Measurements from ENCODE around the gene MAGI2. TPM values are rescaled to one million over a fixed set of nuclear protein-coding genes. Genes with fewer than 3 reads are reported as not detected.

Gene MAGI2
- total and polyA plus RNA-seq, 2 experiments from 2014 or later, result 10.4 to 26.4 TPM

DNA sequence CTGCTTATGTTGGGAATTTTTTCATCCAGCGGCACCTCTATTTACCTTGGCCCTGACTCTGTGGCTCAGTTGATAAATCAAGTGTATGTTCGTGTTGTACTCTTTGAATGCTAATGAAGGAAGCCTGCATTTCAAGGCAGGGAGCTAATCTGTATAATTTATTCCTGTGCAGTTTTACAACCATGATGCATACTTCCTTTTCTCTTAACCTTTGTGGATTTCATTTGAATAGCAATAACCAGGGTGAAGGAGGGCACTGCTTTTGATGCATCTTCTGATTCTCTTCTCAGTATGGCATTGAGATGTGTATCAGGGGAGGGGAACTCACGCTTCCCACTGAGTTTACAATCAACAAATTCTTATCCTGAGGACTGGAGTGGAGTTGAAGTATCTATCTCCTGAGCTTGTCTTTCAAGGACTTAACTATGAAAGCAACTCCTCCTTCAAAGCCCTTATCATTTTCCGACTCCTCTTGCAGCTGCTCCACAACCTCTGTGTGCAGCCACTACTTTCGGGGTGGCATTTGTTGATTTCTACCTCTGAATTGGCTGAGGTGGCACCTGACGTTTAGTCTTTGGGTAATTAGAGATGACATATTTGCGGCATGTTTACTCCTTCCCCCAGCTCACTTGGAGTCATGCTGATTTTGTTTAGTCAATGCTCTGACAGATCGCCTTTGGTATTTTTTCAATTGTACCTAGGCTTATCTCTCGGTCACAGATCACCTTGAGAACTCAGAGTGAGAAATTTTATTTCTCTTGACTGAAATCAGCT, 1379.7 kb downstream of the MAGI2 start (continued):
- TF ChIP-seq, protein P1, sequence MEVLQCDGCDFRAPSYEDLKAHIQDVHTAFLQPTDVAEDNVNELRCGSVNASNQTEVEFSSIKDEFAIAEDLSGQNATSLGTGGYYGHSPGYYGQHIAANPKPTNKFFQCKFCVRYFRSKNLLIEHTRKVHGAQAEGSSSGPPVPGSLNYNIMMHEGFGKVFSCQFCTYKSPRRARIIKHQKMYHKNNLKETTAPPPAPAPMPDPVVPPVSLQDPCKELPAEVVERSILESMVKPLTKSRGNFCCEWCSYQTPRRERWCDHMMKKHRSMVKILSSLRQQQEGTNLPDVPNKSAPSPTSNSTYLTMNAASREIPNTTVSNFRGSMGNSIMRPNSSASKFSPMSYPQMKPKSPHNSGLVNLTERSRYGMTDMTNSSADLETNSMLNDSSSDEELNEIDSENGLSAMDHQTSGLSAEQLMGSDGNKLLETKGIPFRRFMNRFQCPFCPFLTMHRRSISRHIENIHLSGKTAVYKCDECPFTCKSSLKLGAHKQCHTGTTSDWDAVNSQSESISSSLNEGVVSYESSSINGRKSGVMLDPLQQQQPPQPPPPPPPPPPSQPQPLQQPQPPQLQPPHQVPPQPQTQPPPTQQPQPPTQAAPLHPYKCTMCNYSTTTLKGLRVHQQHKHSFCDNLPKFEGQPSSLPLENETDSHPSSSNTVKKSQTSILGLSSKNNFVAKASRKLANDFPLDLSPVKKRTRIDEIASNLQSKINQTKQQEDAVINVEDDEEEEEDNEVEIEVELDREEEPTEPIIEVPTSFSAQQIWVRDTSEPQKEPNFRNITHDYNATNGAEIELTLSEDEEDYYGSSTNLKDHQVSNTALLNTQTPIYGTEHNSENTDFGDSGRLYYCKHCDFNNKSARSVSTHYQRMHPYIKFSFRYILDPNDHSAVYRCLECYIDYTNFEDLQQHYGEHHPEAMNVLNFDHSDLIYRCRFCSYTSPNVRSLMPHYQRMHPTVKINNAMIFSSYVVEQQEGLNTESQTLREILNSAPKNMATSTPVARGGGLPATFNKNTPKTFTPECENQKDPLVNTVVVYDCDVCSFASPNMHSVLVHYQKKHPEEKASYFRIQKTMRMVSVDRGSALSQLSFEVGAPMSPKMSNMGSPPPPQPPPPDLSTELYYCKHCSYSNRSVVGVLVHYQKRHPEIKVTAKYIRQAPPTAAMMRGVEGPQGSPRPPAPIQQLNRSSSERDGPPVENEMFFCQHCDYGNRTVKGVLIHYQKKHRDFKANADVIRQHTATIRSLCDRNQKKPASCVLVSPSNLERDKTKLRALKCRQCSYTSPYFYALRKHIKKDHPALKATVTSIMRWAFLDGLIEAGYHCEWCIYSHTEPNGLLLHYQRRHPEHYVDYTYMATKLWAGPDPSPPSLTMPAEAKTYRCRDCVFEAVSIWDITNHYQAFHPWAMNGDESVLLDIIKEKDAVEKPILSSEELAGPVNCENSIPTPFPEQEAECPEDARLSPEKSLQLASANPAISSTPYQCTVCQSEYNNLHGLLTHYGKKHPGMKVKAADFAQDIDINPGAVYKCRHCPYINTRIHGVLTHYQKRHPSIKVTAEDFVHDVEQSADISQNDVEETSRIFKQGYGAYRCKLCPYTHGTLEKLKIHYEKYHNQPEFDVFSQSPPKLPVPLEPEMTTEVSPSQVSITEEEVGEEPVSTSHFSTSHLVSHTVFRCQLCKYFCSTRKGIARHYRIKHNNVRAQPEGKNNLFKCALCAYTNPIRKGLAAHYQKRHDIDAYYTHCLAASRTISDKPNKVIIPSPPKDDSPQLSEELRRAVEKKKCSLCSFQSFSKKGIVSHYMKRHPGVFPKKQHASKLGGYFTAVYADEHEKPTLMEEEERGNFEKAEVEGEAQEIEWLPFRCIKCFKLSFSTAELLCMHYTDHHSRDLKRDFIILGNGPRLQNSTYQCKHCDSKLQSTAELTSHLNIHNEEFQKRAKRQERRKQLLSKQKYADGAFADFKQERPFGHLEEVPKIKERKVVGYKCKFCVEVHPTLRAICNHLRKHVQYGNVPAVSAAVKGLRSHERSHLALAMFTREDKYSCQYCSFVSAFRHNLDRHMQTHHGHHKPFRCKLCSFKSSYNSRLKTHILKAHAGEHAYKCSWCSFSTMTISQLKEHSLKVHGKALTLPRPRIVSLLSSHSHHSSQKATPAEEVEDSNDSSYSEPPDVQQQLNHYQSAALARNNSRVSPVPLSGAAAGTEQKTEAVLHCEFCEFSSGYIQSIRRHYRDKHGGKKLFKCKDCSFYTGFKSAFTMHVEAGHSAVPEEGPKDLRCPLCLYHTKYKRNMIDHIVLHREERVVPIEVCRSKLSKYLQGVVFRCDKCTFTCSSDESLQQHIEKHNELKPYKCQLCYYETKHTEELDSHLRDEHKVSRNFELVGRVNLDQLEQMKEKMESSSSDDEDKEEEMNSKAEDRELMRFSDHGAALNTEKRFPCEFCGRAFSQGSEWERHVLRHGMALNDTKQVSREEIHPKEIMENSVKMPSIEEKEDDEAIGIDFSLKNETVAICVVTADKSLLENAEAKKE (CRISPR knock-in tag; IDR thresholded peaks at IDR 0.05), result no peak
- TF ChIP-seq, protein P2, sequence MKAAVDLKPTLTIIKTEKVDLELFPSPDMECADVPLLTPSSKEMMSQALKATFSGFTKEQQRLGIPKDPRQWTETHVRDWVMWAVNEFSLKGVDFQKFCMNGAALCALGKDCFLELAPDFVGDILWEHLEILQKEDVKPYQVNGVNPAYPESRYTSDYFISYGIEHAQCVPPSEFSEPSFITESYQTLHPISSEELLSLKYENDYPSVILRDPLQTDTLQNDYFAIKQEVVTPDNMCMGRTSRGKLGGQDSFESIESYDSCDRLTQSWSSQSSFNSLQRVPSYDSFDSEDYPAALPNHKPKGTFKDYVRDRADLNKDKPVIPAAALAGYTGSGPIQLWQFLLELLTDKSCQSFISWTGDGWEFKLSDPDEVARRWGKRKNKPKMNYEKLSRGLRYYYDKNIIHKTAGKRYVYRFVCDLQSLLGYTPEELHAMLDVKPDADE (IDR thresholded peaks at IDR 0.05), result no peak
- TF ChIP-seq, protein P3, sequence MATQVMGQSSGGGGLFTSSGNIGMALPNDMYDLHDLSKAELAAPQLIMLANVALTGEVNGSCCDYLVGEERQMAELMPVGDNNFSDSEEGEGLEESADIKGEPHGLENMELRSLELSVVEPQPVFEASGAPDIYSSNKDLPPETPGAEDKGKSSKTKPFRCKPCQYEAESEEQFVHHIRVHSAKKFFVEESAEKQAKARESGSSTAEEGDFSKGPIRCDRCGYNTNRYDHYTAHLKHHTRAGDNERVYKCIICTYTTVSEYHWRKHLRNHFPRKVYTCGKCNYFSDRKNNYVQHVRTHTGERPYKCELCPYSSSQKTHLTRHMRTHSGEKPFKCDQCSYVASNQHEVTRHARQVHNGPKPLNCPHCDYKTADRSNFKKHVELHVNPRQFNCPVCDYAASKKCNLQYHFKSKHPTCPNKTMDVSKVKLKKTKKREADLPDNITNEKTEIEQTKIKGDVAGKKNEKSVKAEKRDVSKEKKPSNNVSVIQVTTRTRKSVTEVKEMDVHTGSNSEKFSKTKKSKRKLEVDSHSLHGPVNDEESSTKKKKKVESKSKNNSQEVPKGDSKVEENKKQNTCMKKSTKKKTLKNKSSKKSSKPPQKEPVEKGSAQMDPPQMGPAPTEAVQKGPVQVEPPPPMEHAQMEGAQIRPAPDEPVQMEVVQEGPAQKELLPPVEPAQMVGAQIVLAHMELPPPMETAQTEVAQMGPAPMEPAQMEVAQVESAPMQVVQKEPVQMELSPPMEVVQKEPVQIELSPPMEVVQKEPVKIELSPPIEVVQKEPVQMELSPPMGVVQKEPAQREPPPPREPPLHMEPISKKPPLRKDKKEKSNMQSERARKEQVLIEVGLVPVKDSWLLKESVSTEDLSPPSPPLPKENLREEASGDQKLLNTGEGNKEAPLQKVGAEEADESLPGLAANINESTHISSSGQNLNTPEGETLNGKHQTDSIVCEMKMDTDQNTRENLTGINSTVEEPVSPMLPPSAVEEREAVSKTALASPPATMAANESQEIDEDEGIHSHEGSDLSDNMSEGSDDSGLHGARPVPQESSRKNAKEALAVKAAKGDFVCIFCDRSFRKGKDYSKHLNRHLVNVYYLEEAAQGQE (IDR thresholded peaks at IDR 0.05; ENCODE audit: unreplicated experiment), result no peak
- no peak for TF ChIP-seq ZNF114 (CRISPR knock-in tag; IDR thresholded peaks at IDR 0.05)
- TF ChIP-seq ZNF331 (CRISPR knock-in tag; IDR thresholded peaks at IDR 0.05; ENCODE audit: low read depth), result no peak
